Epithelial cell of proximal tubule (primary cell): ENCODE measurements around the gene TBX20. TPM values are rescaled to one million over a fixed set of nuclear protein-coding genes. Genes with fewer than 3 reads are reported as not detected.

Experiments used
- DNase-seq: peaks from one replicate; pipeline ENCODE4 v3.0.0-alpha.2; 2011; ENCODE audit warnings: low read depth
- H3K4me3 ChIP-seq: 2 replicates; pipeline ENCODE4 v1.5.1; 2011; ENCODE audit warnings: low read depth, mild to moderate bottlenecking, low read length
- CTCF ChIP-seq: conservative IDR thresholded peaks from 2 replicates; pipeline ENCODE4 v1.5.1; 2012; ENCODE audit warnings: low read depth, mild to moderate bottlenecking, low read length
- total RNA-seq: library from RNA; depleted of rRNA; stranded (reverse); fragments of >200 nt; gene quantifications from 2 replicates; pipeline ENCODE4 v1.2.3, GENCODE V29; 2015

The TBX20 gene
- total RNA-seq, 1 donor from 2014 or later: 0.69 TPM

GRCh38 chr7:35259523-35259908 lies 5.6 kb upstream of the TBX20 start:
- no peak for TF ChIP-seq CTCF
- no peak for DNase-seq
- no peak overlapping the region for H3K4me3 ChIP-seq

GRCh38 chr7:35258868-35259522 lies 5.1 kb upstream of the TBX20 start:
- no peak for DNase-seq
- no peak overlapping the region for H3K4me3 ChIP-seq
- no peak for TF ChIP-seq CTCF

GRCh38 chr7:35258125-35258867 lies 4.4 kb upstream of the TBX20 start:
- no peak overlapping the region for H3K4me3 ChIP-seq
- no peak for TF ChIP-seq CTCF
- no peak for DNase-seq

- H3K4me3 ChIP-seq: no peak overlapping the region
- DNase-seq: no peak
- no peak for TF ChIP-seq CTCF
Observed at GRCh38 chr7:35257251-35258124, 3.6 kb upstream of the TBX20 start.

GRCh38 chr7:35256256-35257175 lies 2.6 kb upstream of the TBX20 start:
- no peak for TF ChIP-seq CTCF
- H3K4me3 ChIP-seq: no peak overlapping the region
- DNase-seq: no peak
